Kidney (tissue), 14 donors: ENCODE measurements around the gene DLGAP1. TPM values are rescaled to one million over a fixed set of nuclear protein-coding genes. Genes with fewer than 3 reads are reported as not detected.

Experiments
- DNase-seq, 5 donors: peaks; one replicate each; pipeline ENCODE4 v3.0.0-alpha.2; 2013 to 2020
- FAIRE-seq: peaks from 2 replicates; lab custom pipeline; 2012; peaks lifted over from hg19 to GRCh38; lab: Jason Lieb, UNC
- H3K27ac ChIP-seq, 2 donors: one replicate each; pipeline ENCODE4 v1.7.0; 2013; ENCODE audit warnings: low read depth in 2 of 2, low read length in 2 of 2, inconsistent platforms in 1 of 2
- H3K27me3 ChIP-seq: one replicate; pipeline ENCODE4 v1.7.1; 2013; ENCODE audit warnings: low read length, inconsistent platforms; ENCODE audit not compliant: control insufficient read depth, insufficient read depth
- H3K36me3 ChIP-seq, 3 donors: one replicate each; pipeline versions ENCODE4 v1.7.0 to v1.7.1; 2013; ENCODE audit warnings: low read length in 3 of 3, control low read depth in 1 of 3, inconsistent platforms in 1 of 3; ENCODE audit not compliant: insufficient read depth in 3 of 3, control insufficient read depth in 2 of 3
- H3K4me1 ChIP-seq, 3 donors: one replicate each; pipeline versions ENCODE4 v1.7.0 to v1.7.1; 2013; ENCODE audit warnings: low read length in 3 of 3, inconsistent platforms in 1 of 3, low read depth in 1 of 3; ENCODE audit not compliant: control insufficient read depth in 2 of 3, insufficient read depth in 2 of 3
- H3K4me3 ChIP-seq, 3 donors: one replicate each; pipeline versions ENCODE4 v1.7.0 to v1.8.1; 2013; ENCODE audit warnings: low read length in 3 of 3, control low read depth in 1 of 3, inconsistent platforms in 1 of 3
- H3K9ac ChIP-seq, 3 donors: one replicate each; pipeline versions ENCODE4 v1.7.0 to v1.7.1; 2013; ENCODE audit warnings: low read length in 3 of 3, control low read depth in 1 of 3, inconsistent platforms in 1 of 3
- H3K9me3 ChIP-seq, 3 donors: one replicate each; pipeline versions ENCODE4 v1.7.0 to v1.7.1; 2013; ENCODE audit warnings: low read length in 3 of 3, control low read depth in 1 of 3, inconsistent platforms in 1 of 3; ENCODE audit not compliant: control insufficient read depth in 2 of 3, insufficient read depth in 1 of 3
- intact Hi-C: fragments of 100-400 bp; cut with DNase I; formaldehyde crosslinking; loops from one replicate; pipeline ENCODE4 v1.11.1; 2022
- polyA plus RNA-seq: library from polyadenylated mRNA; stranded (reverse); fragments of 350-450 nt; fragmentation: Illumina TruSeq; extraction: RNeasy Lipid Tissue Mini Kit (QIAGEN cat#74804); gene quantifications from one replicate; pipeline ENCODE4 v1.2.3, GENCODE V29; 2014; ENCODE audit warnings: low read depth, low replicate concordance; ENCODE audit not compliant: insufficient read depth
- total RNA-seq: library from RNA; stranded (reverse); fragmentation: NEBNext Ultra II Directional; extraction: Animal tissue kit (Norgen Biotek cat#: 25700); gene quantifications from one replicate; pipeline ENCODE4 v1.2.1, GENCODE V29; 2021
- TF ChIP-seq, protein P1 (sequence below): IDR thresholded peaks from 3 replicates; pipeline ENCODE4 v1.5.1; 2012; ENCODE audit warnings: mild to moderate bottlenecking, moderate library complexity, borderline replicate concordance; ENCODE audit not compliant: insufficient read depth; ENCODE audit errors: extremely low read depth
- donor health status: control.
- donor health status: control.
- donor health status: control.
- donor health status: control.
- donor health status: control.
- donor health status: DM: yes; HTN: yes; CAD: no.
- donor health status: Normal renal cell carcinoma (clear cell type).

DLGAP1 gene
- total and polyA plus RNA-seq, 2 donors from 2014 or later = 1.2 to 32.8 TPM

GRCh38 chr18:4181086-4181485 lies 274.0 kb downstream of the DLGAP1 start:
- no peak overlapping the region for H3K27ac ChIP-seq
- no peak for DNase-seq
- TF ChIP-seq, protein P1, sequence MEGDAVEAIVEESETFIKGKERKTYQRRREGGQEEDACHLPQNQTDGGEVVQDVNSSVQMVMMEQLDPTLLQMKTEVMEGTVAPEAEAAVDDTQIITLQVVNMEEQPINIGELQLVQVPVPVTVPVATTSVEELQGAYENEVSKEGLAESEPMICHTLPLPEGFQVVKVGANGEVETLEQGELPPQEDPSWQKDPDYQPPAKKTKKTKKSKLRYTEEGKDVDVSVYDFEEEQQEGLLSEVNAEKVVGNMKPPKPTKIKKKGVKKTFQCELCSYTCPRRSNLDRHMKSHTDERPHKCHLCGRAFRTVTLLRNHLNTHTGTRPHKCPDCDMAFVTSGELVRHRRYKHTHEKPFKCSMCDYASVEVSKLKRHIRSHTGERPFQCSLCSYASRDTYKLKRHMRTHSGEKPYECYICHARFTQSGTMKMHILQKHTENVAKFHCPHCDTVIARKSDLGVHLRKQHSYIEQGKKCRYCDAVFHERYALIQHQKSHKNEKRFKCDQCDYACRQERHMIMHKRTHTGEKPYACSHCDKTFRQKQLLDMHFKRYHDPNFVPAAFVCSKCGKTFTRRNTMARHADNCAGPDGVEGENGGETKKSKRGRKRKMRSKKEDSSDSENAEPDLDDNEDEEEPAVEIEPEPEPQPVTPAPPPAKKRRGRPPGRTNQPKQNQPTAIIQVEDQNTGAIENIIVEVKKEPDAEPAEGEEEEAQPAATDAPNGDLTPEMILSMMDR = no peak

GRCh38 chr18:4172196-4173100 lies 282.7 kb downstream of the DLGAP1 start:
- no peak for FAIRE-seq

More at GRCh38 chr18:4181086-4181485, 274.0 kb downstream of the DLGAP1 start:
- Histone ChIP-seq H3K9ac (no peak overlapping the region), H3K9me3 (no peaks in the 10 kb centered on the region), H3K36me3 (no peaks in the 10 kb centered on the region), H3K4me3 (no peak overlapping the region), H3K27me3 (no peaks in the 10 kb centered on the region), H3K4me1 (no peaks in the 10 kb centered on the region)
- intact Hi-C loops = no loop called here
- FAIRE-seq = no peak

DNA sequence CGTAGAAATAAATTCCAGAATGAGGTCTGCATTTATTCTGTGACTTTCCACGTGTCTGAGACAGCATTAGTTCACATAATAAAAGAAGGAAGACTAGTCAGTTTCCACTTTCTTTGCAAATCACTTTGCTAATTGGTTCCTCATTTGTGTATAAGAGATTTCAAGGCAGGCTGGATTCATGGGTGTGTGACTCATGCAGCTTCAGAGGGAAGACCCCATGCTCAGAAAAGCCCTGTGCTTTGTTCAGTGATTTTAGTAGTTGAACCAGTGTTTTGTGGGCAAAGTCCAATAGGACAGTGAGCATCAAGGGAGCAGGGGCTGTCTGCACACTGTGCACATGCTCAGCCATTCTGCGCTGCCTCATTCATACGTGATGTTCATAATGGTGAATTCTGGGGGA lies 297.8 kb downstream of the DLGAP1 start:
- no peak overlapping the region for H3K4me3 ChIP-seq
- no peak overlapping the region for H3K27ac ChIP-seq
- no peaks in the 10 kb centered on the region for H3K4me1 ChIP-seq
- no peaks in the 10 kb centered on the region for H3K27me3 ChIP-seq
- TF ChIP-seq, protein P1 = no peak
- DNase-seq (peak in 1 of 5 donors; percentile 7), FAIRE-seq (no peak)
- intact Hi-C loops = no loop called here
- H3K9ac ChIP-seq = no peak overlapping the region
- no peaks in the 10 kb centered on the region for H3K9me3 ChIP-seq
- H3K36me3 ChIP-seq = no peaks in the 10 kb centered on the region

More at GRCh38 chr18:4172196-4173100, 282.7 kb downstream of the DLGAP1 start:
- H3K4me1 ChIP-seq = no peaks in the 10 kb centered on the region
- H3K27ac ChIP-seq = no peak overlapping the region
- TF ChIP-seq, protein P1 = no peak
- H3K4me3 ChIP-seq = no peak overlapping the region
- intact Hi-C loops = loop anchor here (10.0 kb wide), 1 partner anchor 58 kb away; no protein-coding TSS in a partner anchor
- H3K9ac ChIP-seq = no peak overlapping the region
- peak in 1 of 5 donors; percentile 3 for DNase-seq
- no peaks in the 10 kb centered on the region for H3K36me3 ChIP-seq
- H3K9me3 ChIP-seq = no peaks in the 10 kb centered on the region
- H3K27me3 ChIP-seq = no peaks in the 10 kb centered on the region
